H1 (cell line): ENCODE data around the gene CTDP1. TPM values are rescaled to one million over a fixed set of nuclear protein-coding genes. Genes with fewer than 3 reads are reported as not detected.

ENCODE experiments used
- POLR2A ChIP-seq, 2 experiments: IDR thresholded peaks; 1 replicate in 1 of 2; 2 replicates in 1 of 2; pipeline ENCODE4 v1.6.1; 2011; ENCODE audit warnings: low read depth in 2 of 2, low read length in 2 of 2, mild to moderate bottlenecking in 2 of 2; ENCODE audit errors: control extremely low read depth in 1 of 2
- POLR2AphosphoS5 ChIP-seq: IDR thresholded peaks from 2 replicates; pipeline ENCODE4 v1.6.1; 2011; ENCODE audit warnings: low read depth, low read length
- RBBP5 ChIP-seq: IDR thresholded peaks from 2 replicates; pipeline ENCODE4 v1.7.1; 2012; ENCODE audit warnings: low read depth, mild to moderate bottlenecking, inconsistent platforms, low read length, moderate library complexity, borderline replicate concordance
- SP4 ChIP-seq: IDR thresholded peaks from 2 replicates; pipeline ENCODE4 v1.6.1; 2012; ENCODE audit warnings: low read length, inconsistent platforms
- SRF ChIP-seq: IDR thresholded peaks from 2 replicates; pipeline ENCODE4 v1.6.1; 2011; ENCODE audit warnings: mild to moderate bottlenecking, low read depth, low read length, moderate library complexity
- TBP ChIP-seq: IDR thresholded peaks from 2 replicates; pipeline ENCODE4 v1.6.1; 2011; ENCODE audit warnings: low read depth, low read length, improper control_type of control experiment
- polyA plus RNA-seq, 7 experiments: library from polyadenylated mRNA; depleted of rRNA in 3 of 7; stranded (reverse) in 5 of 7; unstranded in 2 of 7; fragments of >200 nt in 5 of 7; fragments of 200-250 nt in 2 of 7; gene quantifications; 1 replicate in 5 of 7; 2 replicates in 1 of 7; 4 replicates in 1 of 7; pipeline versions ENCODE4 v1.2.1 to v1.2.3, GENCODE V29; 2011 to 2013; ENCODE audit warnings: missing spikeins in 2 of 7, mixed read lengths in 2 of 7
- total RNA-seq: library from RNA; stranded (reverse); fragmentation: NEBNext Ultra II Directional; extraction: Animal tissue kit (Norgen Biotek cat#: 25700); gene quantifications from 2 replicates; pipeline ENCODE4 v1.2.1, GENCODE V29; 2021

The CTDP1 gene
- total and polyA plus RNA-seq, 2 of the 8 experiments (the other 6 are each of a cell fraction or from before 2014, with no cell fraction given), result 16.6 to 37.0 TPM

- TF ChIP-seq TBP, result no peak
- no peak for TF ChIP-seq POLR2A (IDR thresholded peaks at IDR 0.05; ENCODE audit: control extremely low read depth in 1 of 2, low read depth in 2 of 2, low read length in 2 of 2)
- no peak for TF ChIP-seq SRF
- TF ChIP-seq POLR2AphosphoS5, result no peak
- no peak for TF ChIP-seq RBBP5
- TF ChIP-seq SP4, result no peak
Observed at GRCh38 chr18:79672490-79673276, 6.9 kb upstream of the CTDP1 start (continued).
